Lung (tissue), 12 donors: Measurements from ENCODE around the gene BCO1. TPM values are rescaled to one million over a fixed set of nuclear protein-coding genes. Genes with fewer than 3 reads are reported as not detected.

Source experiments
- ATAC-seq: fragments of 200-7000 bp; cut with Tn5 transposase; one replicate; pipeline ENCODE4 v1.9.1; 2020; ENCODE audit warnings: moderate number of reproducible peaks; ENCODE audit not compliant: insufficient read depth, low FRiP score
- DNase-seq, 3 donors: peaks; one replicate each; pipeline ENCODE4 v3.0.0-alpha.2; 2013 to 2017
- H3K27ac ChIP-seq, 2 donors: one replicate each; pipeline ENCODE4 v1.5.1; 2013; ENCODE audit warnings: mild to moderate bottlenecking in 2 of 2, moderate library complexity in 2 of 2, control low read depth in 1 of 2, inconsistent platforms in 1 of 2, low read depth in 1 of 2, low read length in 1 of 2
- H3K27me3 ChIP-seq, 3 donors: one replicate each; pipeline ENCODE4 v1.5.1; 2013; ENCODE audit warnings: low read length in 2 of 3; ENCODE audit not compliant: control insufficient read depth in 3 of 3, insufficient read depth in 3 of 3
- H3K36me3 ChIP-seq, 4 donors: one replicate each; pipeline ENCODE4 v1.5.1; 2013; ENCODE audit warnings: low read length in 4 of 4, mild to moderate bottlenecking in 1 of 4, moderate library complexity in 1 of 4; ENCODE audit not compliant: control insufficient read depth in 4 of 4, insufficient read depth in 4 of 4
- H3K4me1 ChIP-seq, 5 donors: one replicate each; pipeline ENCODE4 v1.5.1; 2013; ENCODE audit warnings: low read length in 5 of 5, mild to moderate bottlenecking in 2 of 5, moderate library complexity in 1 of 5; ENCODE audit not compliant: control insufficient read depth in 5 of 5, insufficient read depth in 5 of 5
- H3K4me3 ChIP-seq: one replicate; pipeline ENCODE4 v1.5.1; 2013; ENCODE audit warnings: mild to moderate bottlenecking, control low read depth, moderate library complexity
- H3K9ac ChIP-seq, 2 donors: one replicate each; pipeline ENCODE4 v1.5.1; 2013; ENCODE audit warnings: low read length in 2 of 2, control low read depth in 1 of 2; ENCODE audit not compliant: insufficient read depth in 1 of 2
- H3K9me3 ChIP-seq, 4 donors: one replicate each; pipeline ENCODE4 v1.5.1; 2013; ENCODE audit warnings: low read length in 3 of 4, mild to moderate bottlenecking in 1 of 4, moderate library complexity in 1 of 4; ENCODE audit not compliant: control insufficient read depth in 4 of 4, insufficient read depth in 3 of 4
- WGBS, 2 donors: extraction: QIAGEN DNeasy Blood & Tissue Kit; methylation state at CpG; one replicate each; pipeline ENCODE4 v1.1.7; 2013; 5-methylcytosine and 5-hydroxymethylcytosine counted together
- polyA plus RNA-seq, 2 donors: library from polyadenylated mRNA; stranded (reverse); fragments of 200-250 nt; gene quantifications; one replicate each; pipeline ENCODE4 v1.2.1, GENCODE V29; 2013
- total RNA-seq, 2 donors: library from RNA; depleted of rRNA in 1 of 2; stranded (reverse); fragments of >200 nt in 1 of 2; gene quantifications; one replicate each; pipeline ENCODE4 v1.2.1, GENCODE V29; 2014 to 2021
- TF ChIP-seq, protein P1 (sequence below): IDR thresholded peaks from 2 replicates; pipeline ENCODE4 v1.5.1; 2012; ENCODE audit warnings: mild to moderate bottlenecking; ENCODE audit errors: control extremely low read depth, extremely low read depth
- donor health status: control.
- donor health status: control.
- donor health status: Bipolar disorder and iron deficiency.
- donor health status: healthy.
- donor health status: DM: yes; HTN: yes; CAD: no.

The BCO1 gene
- total and polyA plus RNA-seq, 4 donors = 0.06 to 0.77 (median 0.23) TPM

- WGBS, 2 donors = 78 to 84% methylated on average over 9 of the region's 9 CpGs
- H3K9me3 ChIP-seq = no peaks in the 10 kb centered on the region
- H3K4me3 ChIP-seq = no peak overlapping the region
- H3K4me1 ChIP-seq = peaks cover 0 to 7% (median 5%) of the 10 kb centered on the region in 5 donors
- no peaks in the 10 kb centered on the region for H3K36me3 ChIP-seq
- no peaks in the 10 kb centered on the region for H3K27me3 ChIP-seq
- TF ChIP-seq, protein P1, sequence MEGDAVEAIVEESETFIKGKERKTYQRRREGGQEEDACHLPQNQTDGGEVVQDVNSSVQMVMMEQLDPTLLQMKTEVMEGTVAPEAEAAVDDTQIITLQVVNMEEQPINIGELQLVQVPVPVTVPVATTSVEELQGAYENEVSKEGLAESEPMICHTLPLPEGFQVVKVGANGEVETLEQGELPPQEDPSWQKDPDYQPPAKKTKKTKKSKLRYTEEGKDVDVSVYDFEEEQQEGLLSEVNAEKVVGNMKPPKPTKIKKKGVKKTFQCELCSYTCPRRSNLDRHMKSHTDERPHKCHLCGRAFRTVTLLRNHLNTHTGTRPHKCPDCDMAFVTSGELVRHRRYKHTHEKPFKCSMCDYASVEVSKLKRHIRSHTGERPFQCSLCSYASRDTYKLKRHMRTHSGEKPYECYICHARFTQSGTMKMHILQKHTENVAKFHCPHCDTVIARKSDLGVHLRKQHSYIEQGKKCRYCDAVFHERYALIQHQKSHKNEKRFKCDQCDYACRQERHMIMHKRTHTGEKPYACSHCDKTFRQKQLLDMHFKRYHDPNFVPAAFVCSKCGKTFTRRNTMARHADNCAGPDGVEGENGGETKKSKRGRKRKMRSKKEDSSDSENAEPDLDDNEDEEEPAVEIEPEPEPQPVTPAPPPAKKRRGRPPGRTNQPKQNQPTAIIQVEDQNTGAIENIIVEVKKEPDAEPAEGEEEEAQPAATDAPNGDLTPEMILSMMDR = no peak
- no peak overlapping the region for H3K9ac ChIP-seq
- no peak overlapping the region for H3K27ac ChIP-seq
- ATAC-seq (no peak), DNase-seq (no peak)
Measured at GRCh38 chr16:81275064-81275532, 36.6 kb downstream of the BCO1 start.

DNA sequence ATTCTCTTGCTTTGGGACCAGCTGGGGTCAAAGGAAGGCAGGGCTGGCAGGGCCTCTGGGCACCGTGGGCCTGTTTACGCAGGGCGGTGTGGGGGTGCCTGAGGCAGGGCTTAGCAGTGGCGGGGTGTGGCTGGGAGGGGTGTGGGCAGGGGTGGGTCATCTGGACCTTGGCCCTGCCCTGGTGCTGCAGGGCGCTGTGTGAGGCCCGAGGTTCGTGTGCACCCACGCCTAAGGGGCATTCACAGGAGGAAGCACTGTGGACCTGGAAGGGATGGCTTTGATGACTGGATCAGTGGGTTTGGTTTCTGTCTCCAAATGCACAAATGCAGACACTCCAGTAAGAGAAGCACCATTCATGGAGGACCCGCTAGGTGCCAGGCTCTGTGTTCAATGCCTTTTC lies 37.3 kb downstream of the BCO1 start:
- Histone ChIP-seq H3K27ac (no peak overlapping the region), H3K4me1 (peaks cover 0 to 7% (median 5%) of the 10 kb centered on the region in 5 donors), H3K9me3 (no peaks in the 10 kb centered on the region), H3K4me3 (no peak overlapping the region), H3K9ac (no peak overlapping the region), H3K36me3 (no peaks in the 10 kb centered on the region), H3K27me3 (no peaks in the 10 kb centered on the region)
- ATAC-seq (no peak), DNase-seq (no peak)
- 87 to 96% methylated on average over 9 of the region's 9 CpGs for WGBS, 2 donors
- TF ChIP-seq, protein P1 = no peak

- Histone ChIP-seq H3K4me1 (peaks cover 0 to 7% (median 5%) of the 10 kb centered on the region in 5 donors), H3K27ac (no peak overlapping the region), H3K9me3 (no peaks in the 10 kb centered on the region), H3K27me3 (no peaks in the 10 kb centered on the region), H3K9ac (no peak overlapping the region), H3K4me3 (no peak overlapping the region), H3K36me3 (no peaks in the 10 kb centered on the region)
- WGBS, 2 donors = 89 to 94% methylated on average over 3 of the region's 3 CpGs
- no peak for DNase-seq
- no peak for ATAC-seq
- TF ChIP-seq, protein P1 = no peak
Measured at GRCh38 chr16:81276323-81276722, 37.8 kb downstream of the BCO1 start.

- ATAC-seq (no peak), DNase-seq (peak; percentile 26 to 71 (median 37))
- H3K9me3 ChIP-seq = no peaks in the 10 kb centered on the region
- no peak overlapping the region for H3K27ac ChIP-seq
- H3K4me1 ChIP-seq = peaks cover 0 to 6% (median 2%) of the 10 kb centered on the region in 5 donors
- H3K27me3 ChIP-seq = no peaks in the 10 kb centered on the region
- H3K4me3 ChIP-seq = no peak overlapping the region
- no peaks in the 10 kb centered on the region for H3K36me3 ChIP-seq
- WGBS, 2 donors = 73 to 83% methylated on average over 6 of the region's 6 CpGs
- TF ChIP-seq, protein P1 = no peak
- no peak overlapping the region for H3K9ac ChIP-seq
Measured at GRCh38 chr16:81277541-81278080, 39.1 kb downstream of the BCO1 start.
